Bronchial epithelial cell (primary cell): Measurements from ENCODE around the gene FLNA. TPM values are rescaled to one million over a fixed set of nuclear protein-coding genes. Genes with fewer than 3 reads are reported as not detected.

Source experiments
- DNase-seq: peaks from one replicate; pipeline ENCODE4 v3.0.0-alpha.2; 2010; ENCODE audit warnings: low read depth
- FAIRE-seq: peaks from 2 replicates; lab custom pipeline; 2011; peaks lifted over from hg19 to GRCh38; lab: Jason Lieb, UNC
- H3K27me3 ChIP-seq: 2 replicates; pipeline ENCODE4 v1.5.1; 2011; ENCODE audit warnings: low read length; ENCODE audit not compliant: control insufficient read depth, insufficient read depth
- H3K36me3 ChIP-seq: 2 replicates; pipeline ENCODE4 v1.5.1; 2011; ENCODE audit warnings: low read length; ENCODE audit not compliant: control insufficient read depth, insufficient read depth
- H3K4me3 ChIP-seq: 2 replicates; pipeline ENCODE4 v1.5.1; 2011; ENCODE audit warnings: mild to moderate bottlenecking, low read depth, low read length, control low read depth
- total RNA-seq: library from RNA; depleted of rRNA; stranded (reverse); fragments of >200 nt; gene quantifications from 2 replicates; pipeline ENCODE4 v1.2.1, GENCODE V29; 2014
- TF ChIP-seq, protein P1 (sequence below): IDR thresholded peaks from 2 replicates; pipeline ENCODE4 v1.5.1; 2011; ENCODE audit warnings: mild to moderate bottlenecking, moderate library complexity, low read length, control low read depth, inconsistent platforms; ENCODE audit not compliant: insufficient read depth, severe bottlenecking

FLNA gene
- 676 and 858 TPM in 2 replicates for total RNA-seq

DNA sequence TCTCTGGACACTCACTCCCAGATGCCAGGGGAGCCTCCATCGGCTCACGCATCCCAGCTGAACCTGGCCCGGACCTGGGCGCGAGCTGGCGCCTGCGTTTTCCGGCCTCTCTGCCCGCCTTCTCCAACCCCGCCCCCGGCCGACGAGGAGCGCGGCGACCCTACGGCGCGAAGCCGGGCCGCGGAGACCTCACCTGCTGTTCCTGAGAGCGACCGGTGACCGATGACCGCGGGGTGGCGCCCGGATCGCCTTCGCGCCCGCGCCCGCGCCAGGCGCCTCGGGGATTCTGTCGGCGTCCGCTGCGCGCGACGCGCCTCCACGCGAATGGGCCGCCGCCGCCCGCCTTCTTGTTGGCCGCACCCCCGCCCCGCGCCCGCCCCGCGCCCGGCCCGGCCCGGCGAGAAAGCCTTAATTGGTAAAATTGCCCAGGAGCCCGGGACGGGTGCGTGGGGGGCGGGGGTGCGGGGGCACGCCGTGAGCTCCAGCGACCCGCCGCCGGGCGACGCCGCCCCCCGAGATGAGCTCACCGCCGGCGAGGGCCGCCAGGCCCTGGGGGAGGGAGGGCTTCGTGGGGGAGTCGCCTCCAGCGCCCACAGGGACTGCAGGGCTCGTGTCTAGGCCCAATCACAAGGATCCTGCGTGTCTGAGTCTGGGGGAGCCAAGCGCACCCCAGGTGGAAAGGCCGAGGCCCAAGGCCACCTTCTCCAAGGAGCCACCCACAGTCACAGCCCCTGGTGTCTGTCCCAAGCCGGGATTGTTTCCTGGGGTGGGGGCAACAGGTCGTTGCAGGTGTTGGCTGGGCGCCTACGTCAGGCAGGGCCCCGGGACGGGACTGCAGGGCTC, at the start of gene FLNA:
TSS of gene FLNA (minus strand) at position 322 of the 843 bp plus-strand sequence. CDS start 3,389 bp downstream, outside the sequence.
- Histone ChIP-seq H3K36me3 (no peaks in the 10 kb centered on the region), H3K4me3 (peak within 1 kb of the TSS; percentile 46), H3K27me3 (no peaks in the 10 kb centered on the region)
- TF ChIP-seq, protein P1, sequence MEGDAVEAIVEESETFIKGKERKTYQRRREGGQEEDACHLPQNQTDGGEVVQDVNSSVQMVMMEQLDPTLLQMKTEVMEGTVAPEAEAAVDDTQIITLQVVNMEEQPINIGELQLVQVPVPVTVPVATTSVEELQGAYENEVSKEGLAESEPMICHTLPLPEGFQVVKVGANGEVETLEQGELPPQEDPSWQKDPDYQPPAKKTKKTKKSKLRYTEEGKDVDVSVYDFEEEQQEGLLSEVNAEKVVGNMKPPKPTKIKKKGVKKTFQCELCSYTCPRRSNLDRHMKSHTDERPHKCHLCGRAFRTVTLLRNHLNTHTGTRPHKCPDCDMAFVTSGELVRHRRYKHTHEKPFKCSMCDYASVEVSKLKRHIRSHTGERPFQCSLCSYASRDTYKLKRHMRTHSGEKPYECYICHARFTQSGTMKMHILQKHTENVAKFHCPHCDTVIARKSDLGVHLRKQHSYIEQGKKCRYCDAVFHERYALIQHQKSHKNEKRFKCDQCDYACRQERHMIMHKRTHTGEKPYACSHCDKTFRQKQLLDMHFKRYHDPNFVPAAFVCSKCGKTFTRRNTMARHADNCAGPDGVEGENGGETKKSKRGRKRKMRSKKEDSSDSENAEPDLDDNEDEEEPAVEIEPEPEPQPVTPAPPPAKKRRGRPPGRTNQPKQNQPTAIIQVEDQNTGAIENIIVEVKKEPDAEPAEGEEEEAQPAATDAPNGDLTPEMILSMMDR, result peak; percentile 32
- FAIRE-seq (no peak), DNase-seq (no peak)

DNA sequence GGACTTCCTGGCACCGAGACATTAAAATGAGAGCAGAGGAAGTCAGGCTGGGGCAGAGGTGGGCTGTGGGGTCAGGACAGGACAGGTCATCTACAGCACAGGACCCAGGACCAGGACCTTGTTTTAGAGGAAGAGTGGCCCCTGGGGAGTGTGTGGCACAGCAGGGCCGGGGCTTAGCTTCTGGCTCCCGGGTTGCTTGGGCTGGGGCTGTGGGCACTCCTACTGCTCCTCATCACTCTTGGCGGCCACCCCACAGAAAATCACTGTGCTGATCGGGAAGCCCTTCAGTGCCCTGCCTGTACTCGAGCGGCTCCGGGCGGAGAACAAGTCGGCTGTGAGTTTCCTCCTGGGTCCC, 45.9 kb upstream of the FLNA start:
- TF ChIP-seq, protein P1, result no peak
- Histone ChIP-seq H3K27me3 (no peaks in the 10 kb centered on the region), H3K36me3 (peaks cover 1% of the 10 kb centered on the region), H3K4me3 (no peak overlapping the region)
- FAIRE-seq, result no peak
- no peak for DNase-seq

GRCh38 chrX:154419688-154420401, 45.4 kb upstream of the FLNA start:
- Histone ChIP-seq H3K27me3 (no peaks in the 10 kb centered on the region), H3K4me3 (no peak overlapping the region), H3K36me3 (peaks cover 1% of the 10 kb centered on the region)
- DNase-seq (no peak), FAIRE-seq (no peak)
- TF ChIP-seq, protein P1, result no peak

GRCh38 chrX:154419189-154419588, 44.8 kb upstream of the FLNA start:
- FAIRE-seq (no peak), DNase-seq (no peak)
- TF ChIP-seq, protein P1, result no peak
- H3K36me3 ChIP-seq, result peaks cover 1% of the 10 kb centered on the region
- no peaks in the 10 kb centered on the region for H3K27me3 ChIP-seq
- H3K4me3 ChIP-seq, result no peak overlapping the region

DNA sequence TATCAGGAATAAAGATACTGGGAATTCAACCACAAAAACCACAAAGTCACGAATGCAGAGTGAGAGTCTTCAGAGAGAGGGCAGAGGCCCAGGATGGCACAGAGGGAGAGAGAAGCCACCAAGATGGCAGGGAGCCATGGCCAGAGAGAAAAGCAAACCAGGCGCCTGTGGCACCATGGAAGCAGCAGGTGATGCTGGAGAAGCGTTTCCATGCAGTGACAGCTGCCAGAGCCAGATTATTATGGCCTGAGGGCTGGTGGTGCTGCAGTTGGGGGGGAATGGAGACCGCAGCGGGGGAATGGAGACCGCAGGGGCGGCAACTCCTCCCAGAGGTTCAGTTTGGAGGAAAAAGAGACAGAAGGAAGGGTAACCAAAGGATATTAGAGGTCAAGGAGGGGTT, 42.7 kb upstream of the FLNA start:
- TF ChIP-seq, protein P1, result no peak
- Histone ChIP-seq H3K36me3 (peaks cover 3% of the 10 kb centered on the region), H3K27me3 (no peaks in the 10 kb centered on the region), H3K4me3 (no peak overlapping the region)
- DNase-seq, result no peak
- no peak for FAIRE-seq
